H1 (cell line): Measurements from ENCODE around the gene CAMSAP3. TPM values are rescaled to one million over a fixed set of nuclear protein-coding genes. Genes with fewer than 3 reads are reported as not detected.

ENCODE experiments used
- CTCF ChIA-PET: fragments of 300-600 bp; sonication (Branson Sonifier 250); formaldehyde crosslinking; loops from one replicate; lab custom pipeline; 2021; ENCODE audit not compliant: partially characterized antibody; lab: Charles Lee
- POLR2A ChIA-PET: fragments of 300-600 bp; sonication (Branson Sonifier 250); formaldehyde crosslinking; loops from one replicate; lab custom pipeline; 2021; ENCODE audit warnings: inconsistent platforms; ENCODE audit not compliant: partially characterized antibody; lab: Charles Lee
- DNase-seq, 2 experiments: peaks; one replicate each; pipeline versions ENCODE4 v3.0.0 to v3.0.0-alpha.2; 2010 to 2022; ENCODE audit warnings: low spot score in 2 of 2, low read depth in 1 of 2, mixed read lengths in 1 of 2
- FAIRE-seq: peaks from 2 replicates; lab custom pipeline; 2011; peaks lifted over from hg19 to GRCh38; lab: Jason Lieb, UNC
- H2AFZ ChIP-seq: 2 replicates; pipeline ENCODE4 v1.8.1; 2012; ENCODE audit warnings: low read length, inconsistent platforms
- H2AK5ac ChIP-seq: 2 replicates; pipeline ENCODE4 v1.6.1; 2013; ENCODE audit warnings: low read depth, low read length
- H2BK120ac ChIP-seq: replicated peaks from 2 replicates; pipeline ENCODE3; 2013; ENCODE audit warnings: low read depth, low read length, inconsistent platforms
- H2BK12ac ChIP-seq: 2 replicates; pipeline ENCODE4 v1.6.1; 2013; ENCODE audit warnings: low read depth, low read length
- H2BK15ac ChIP-seq: 2 replicates; pipeline ENCODE4 v1.6.1; 2013; ENCODE audit warnings: low read length
- H2BK20ac ChIP-seq: 2 replicates; pipeline ENCODE4 v1.6.1; 2013; ENCODE audit warnings: low read length
- H2BK5ac ChIP-seq: 2 replicates; pipeline ENCODE4 v1.6.1; 2013; ENCODE audit warnings: low read depth, low read length
- H3K14ac ChIP-seq: 2 replicates; pipeline ENCODE4 v1.6.1; 2013; ENCODE audit warnings: inconsistent platforms; ENCODE audit not compliant: insufficient read length
- H3K18ac ChIP-seq: 2 replicates; pipeline ENCODE4 v1.6.1; 2013; ENCODE audit warnings: low read length; ENCODE audit errors: extremely low read depth
- H3K23ac ChIP-seq: 2 replicates; pipeline ENCODE4 v1.6.1; 2013; ENCODE audit warnings: inconsistent platforms; ENCODE audit not compliant: insufficient read length
- H3K23me2 ChIP-seq: 2 replicates; pipeline ENCODE4 v1.6.1; 2013; ENCODE audit warnings: low read depth, low read length
- H3K27ac ChIP-seq: 2 replicates; pipeline ENCODE4 v1.6.1; 2011; ENCODE audit warnings: low read depth, low read length, inconsistent platforms
- H3K27me3 ChIP-seq, 4 experiments: replicated peaks in 1 of 4; 1 replicate in 1 of 4; 2 replicates in 3 of 4; pipeline versions ENCODE4 v1.6.1 to v1.8.1; 2011 to 2013; ENCODE audit warnings: low read length in 3 of 4, mild to moderate bottlenecking in 3 of 4, inconsistent platforms in 2 of 4, mixed read lengths in 2 of 4, moderate library complexity in 1 of 4; ENCODE audit not compliant: control insufficient read depth in 3 of 4, insufficient read depth in 3 of 4; ENCODE audit errors: extremely low read depth in 1 of 4
- H3K36me3 ChIP-seq, 4 experiments: 2 replicates each; pipeline versions ENCODE4 v1.6.1 to v1.8.1; 2011 to 2013; ENCODE audit warnings: mild to moderate bottlenecking in 4 of 4, low read length in 3 of 4, moderate library complexity in 2 of 4, control low read depth in 1 of 4, inconsistent platforms in 1 of 4; ENCODE audit not compliant: insufficient read depth in 4 of 4, control insufficient read depth in 2 of 4
- H3K4ac ChIP-seq: replicated peaks from 2 replicates; pipeline ENCODE3; 2013; ENCODE audit warnings: low read length, low read depth, mixed read lengths, inconsistent platforms; ENCODE audit not compliant: insufficient read length
- H3K4me1 ChIP-seq, 4 experiments: replicated peaks in 1 of 4; 1 replicate in 1 of 4; 2 replicates in 3 of 4; pipeline versions ENCODE4 v1.6.1 to v1.8.1; 2011 to 2013; ENCODE audit warnings: low read length in 3 of 4, inconsistent platforms in 2 of 4, mixed read lengths in 1 of 4; ENCODE audit not compliant: insufficient read depth in 4 of 4, control insufficient read depth in 3 of 4
- H3K4me2 ChIP-seq, 2 experiments: 2 replicates each; pipeline versions ENCODE4 v1.6.1 to v1.8.1; 2011 to 2013; ENCODE audit warnings: low read depth in 2 of 2, low read length in 2 of 2, control low read depth in 1 of 2, inconsistent platforms in 1 of 2, mild to moderate bottlenecking in 1 of 2; ENCODE audit not compliant: insufficient read depth in 1 of 2
- H3K4me3 ChIP-seq, 4 experiments: fragments of 200-600, 300-600 bp in 1 of 4; sonication (generic), shearing (Covaris generic), sonication (Bioruptor Twin) in 1 of 4; 2 replicates each; pipeline versions ENCODE4 v1.5.1 to v1.8.1; 2011 to 2016; ENCODE audit warnings: low read length in 4 of 4, low read depth in 3 of 4, control low read depth in 2 of 4, inconsistent platforms in 2 of 4, mild to moderate bottlenecking in 2 of 4, mixed read lengths in 1 of 4, moderate library complexity in 1 of 4; ENCODE audit not compliant: insufficient read depth in 2 of 4; ENCODE audit errors: extremely low read depth in 1 of 4
- H3K56ac ChIP-seq: replicated peaks from 2 replicates; pipeline ENCODE3; 2013; ENCODE audit warnings: low read depth, mild to moderate bottlenecking, mixed read lengths, low read length, inconsistent platforms; ENCODE audit not compliant: insufficient read length
- H3K79me1 ChIP-seq: 2 replicates; pipeline ENCODE4 v1.6.1; 2013; ENCODE audit warnings: low read depth, low read length, control low read depth
- H3K79me2 ChIP-seq, 2 experiments: 2 replicates each; pipeline versions ENCODE4 v1.6.1 to v1.8.1; 2012 to 2013; ENCODE audit warnings: low read length in 2 of 2, mild to moderate bottlenecking in 2 of 2, inconsistent platforms in 1 of 2; ENCODE audit not compliant: insufficient read depth in 2 of 2, control insufficient read depth in 1 of 2
- H3K9ac ChIP-seq, 4 experiments: replicated peaks in 1 of 4; 1 replicate in 1 of 4; 2 replicates in 3 of 4; pipeline versions ENCODE4 v1.6.1 to v1.8.1; 2011 to 2013; ENCODE audit warnings: low read depth in 3 of 4, low read length in 3 of 4, control low read depth in 2 of 4, mild to moderate bottlenecking in 2 of 4, moderate library complexity in 2 of 4, inconsistent platforms in 1 of 4; ENCODE audit errors: extremely low read depth in 1 of 4
- H3K9me3 ChIP-seq, 2 experiments: 2 replicates each; pipeline versions ENCODE4 v1.6.1 to v1.8.1; 2012 to 2013; ENCODE audit warnings: mild to moderate bottlenecking in 2 of 2, moderate library complexity in 2 of 2, control low read depth in 1 of 2, inconsistent platforms in 1 of 2, low read depth in 1 of 2, low read length in 1 of 2, mixed read lengths in 1 of 2; ENCODE audit not compliant: insufficient read depth in 2 of 2
- H4K20me1 ChIP-seq, 2 experiments: replicated peaks in 1 of 2; 2 replicates each; pipeline versions ENCODE3 to v1.8.1; 2011 to 2013; ENCODE audit warnings: inconsistent platforms in 2 of 2, low read length in 2 of 2, mild to moderate bottlenecking in 1 of 2; ENCODE audit not compliant: insufficient read depth in 2 of 2, control insufficient read depth in 1 of 2
- H4K5ac ChIP-seq: 2 replicates; pipeline ENCODE4 v1.6.1; 2013; ENCODE audit warnings: low read length, low read depth, mixed read lengths, inconsistent platforms; ENCODE audit not compliant: insufficient read length
- H4K8ac ChIP-seq: 2 replicates; pipeline ENCODE4 v1.8.0; 2013; ENCODE audit warnings: mild to moderate bottlenecking, moderate library complexity, low read length, inconsistent platforms; ENCODE audit not compliant: insufficient read depth; ENCODE audit errors: extremely low read depth
- H4K91ac ChIP-seq: replicated peaks from 2 replicates; pipeline ENCODE3; 2013; ENCODE audit warnings: low read length, mixed read lengths, inconsistent platforms; ENCODE audit not compliant: insufficient read length
- EZH2 ChIP-seq: fragments of 200-600 bp; sonication (generic); IDR thresholded peaks from 2 replicates; pipeline ENCODE4 v1.7.1; 2012; ENCODE audit warnings: low read depth, mild to moderate bottlenecking, moderate library complexity, low read length, inconsistent platforms; ENCODE audit not compliant: severe bottlenecking
- FOSL1 ChIP-seq: IDR thresholded peaks from 2 replicates; pipeline ENCODE4 v1.6.1; 2011; ENCODE audit warnings: mild to moderate bottlenecking, low read depth, low read length, moderate library complexity; ENCODE audit not compliant: insufficient read depth
- GTF2F1 ChIP-seq: IDR thresholded peaks from 2 replicates; pipeline ENCODE4 v1.6.1; 2012; ENCODE audit warnings: low read depth, low read length, improper control_type of control experiment, borderline replicate concordance
- POLR2A ChIP-seq, 2 experiments: IDR thresholded peaks; 1 replicate in 1 of 2; 2 replicates in 1 of 2; pipeline ENCODE4 v1.6.1; 2011; ENCODE audit warnings: low read depth in 2 of 2, low read length in 2 of 2, mild to moderate bottlenecking in 2 of 2; ENCODE audit errors: control extremely low read depth in 1 of 2
- POU5F1 ChIP-seq: IDR thresholded peaks from 2 replicates; pipeline ENCODE4 v1.6.1; 2011; ENCODE audit warnings: low read depth, mild to moderate bottlenecking, low read length, moderate library complexity
- SAP30 ChIP-seq: fragments of 300-600 bp; sonication (generic); IDR thresholded peaks from 2 replicates; pipeline ENCODE4 v1.7.1; 2012; ENCODE audit warnings: low read length, moderate library complexity, mild to moderate bottlenecking, inconsistent platforms; ENCODE audit not compliant: insufficient read depth, insufficient replicate concordance
- SIRT6 ChIP-seq: IDR thresholded peaks from one replicate; pipeline ENCODE4 v1.7.1; 2012; ENCODE audit warnings: low read length, inconsistent platforms
- SRF ChIP-seq: IDR thresholded peaks from 2 replicates; pipeline ENCODE4 v1.6.1; 2011; ENCODE audit warnings: mild to moderate bottlenecking, low read depth, low read length, moderate library complexity
- TAF7 ChIP-seq: optimal IDR thresholded peaks from 2 replicates; pipeline ENCODE3; 2011; ENCODE audit warnings: low read depth, mild to moderate bottlenecking, inconsistent platforms, low read length, moderate library complexity, borderline replicate concordance
- WGBS, 2 experiments: shearing (Covaris generic) in 1 of 2; methylation state at CpG; one replicate each; pipeline versions ENCODE4 v1.1.6 to v1.1.7; 2013 to 2015; ENCODE audit warnings: low lambda C conversion rate in 2 of 2, mixed read lengths in 2 of 2, inconsistent platforms in 1 of 2, low coverage in 1 of 2, missing lambda C conversion rate in 1 of 2; ENCODE audit not compliant: insufficient replicate concordance in 2 of 2, insufficient coverage in 1 of 2, insufficient read length in 1 of 2; ENCODE audit errors: extremely low coverage in 1 of 2, missing lambda C conversion rate in 1 of 2; 5-methylcytosine and 5-hydroxymethylcytosine counted together
- polyA plus RNA-seq, 7 experiments: library from polyadenylated mRNA; depleted of rRNA in 3 of 7; stranded (reverse) in 5 of 7; unstranded in 2 of 7; fragments of >200 nt in 5 of 7; fragments of 200-250 nt in 2 of 7; gene quantifications; 1 replicate in 5 of 7; 2 replicates in 1 of 7; 4 replicates in 1 of 7; pipeline versions ENCODE4 v1.2.1 to v1.2.3, GENCODE V29; 2011 to 2013; ENCODE audit warnings: missing spikeins in 2 of 7, mixed read lengths in 2 of 7
- total RNA-seq: library from RNA; stranded (reverse); fragmentation: NEBNext Ultra II Directional; extraction: Animal tissue kit (Norgen Biotek cat#: 25700); gene quantifications from 2 replicates; pipeline ENCODE4 v1.2.1, GENCODE V29; 2021

The CAMSAP3 gene
- total and polyA plus RNA-seq, 2 of the 8 experiments (the other 6 are each of a cell fraction or from before 2014, with no cell fraction given), result 11.4 to 30.4 TPM

DNA sequence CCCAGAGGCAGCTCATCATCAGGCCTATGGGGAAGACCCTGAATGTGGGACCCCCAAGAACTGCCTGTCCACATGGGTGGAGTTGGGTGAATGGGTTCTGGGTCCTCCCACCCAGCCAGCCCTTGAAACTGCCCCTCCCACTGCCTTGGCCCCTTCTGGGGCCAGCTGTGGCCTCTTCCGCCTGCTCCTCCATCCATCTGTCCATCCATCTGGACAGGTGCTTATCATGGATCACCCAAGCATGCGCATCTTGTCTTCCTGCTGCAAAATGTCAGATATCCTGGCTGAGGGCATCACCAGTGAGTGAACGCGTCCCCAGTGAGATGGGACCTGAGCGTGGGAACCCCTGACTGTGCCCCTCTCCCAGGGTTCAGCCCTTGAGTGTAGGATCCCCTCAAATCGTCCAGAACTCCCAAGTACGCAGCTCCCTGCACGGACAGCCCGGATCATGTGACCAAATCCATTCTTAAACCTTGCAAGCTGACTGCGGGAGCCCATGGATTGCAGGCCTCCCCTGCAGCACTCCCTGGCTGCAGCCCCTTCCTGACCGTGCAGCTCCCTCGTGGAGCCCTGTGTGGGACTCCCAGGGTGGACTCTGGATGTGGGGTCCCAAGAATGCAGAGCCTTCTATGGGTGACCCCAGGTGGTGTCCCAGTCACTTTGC, 43.3 kb downstream of the CAMSAP3 start:
- CTCF ChIA-PET, result interaction anchor here (1.4 to 1.8 kb wide), 2 partner anchors 10 to 70 kb away, joined by 4 to 8 read pairs; partner anchors contain the start of genes PET100 and XAB2

More for the DNA sequence above, 43.3 kb downstream of the CAMSAP3 start:
- H3K4me1 ChIP-seq, result peaks cover 0 to 10% (median under 1%) of the 10 kb centered on the region in 4 experiments; a peak in 3 of 7 replicates
- POLR2A ChIA-PET, result interaction anchor here (0.5 to 2.0 kb wide), 5 partner anchors 10 to 234 kb away, joined by 3 to 8 read pairs (median 4); partner anchors contain the start of genes PET100, TRAPPC5 and XAB2
- FAIRE-seq (no peak), DNase-seq (no peak)
- no peak overlapping the region for H4K91ac ChIP-seq
- H3K27me3 ChIP-seq, result peaks cover 3 to 19% (median 16%) of the 10 kb centered on the region in 4 experiments
- H2AK5ac ChIP-seq, result no peak overlapping the region
- no peak overlapping the region for H2BK12ac ChIP-seq
- no peak overlapping the region for H2AFZ ChIP-seq
- H4K20me1 ChIP-seq, result peaks cover under 1 to 15% of the 10 kb centered on the region in 2 experiments
- TF ChIP-seq SRF (no peak), FOSL1 (no peak), SIRT6 (no peak), TAF7 (no peak), EZH2 (no peak), GTF2F1 (no peak), POLR2A (IDR thresholded peaks at IDR 0.05; ENCODE audit: control extremely low read depth in 1 of 2, low read depth in 2 of 2, low read length in 2 of 2) (no peak), SAP30 (no peak), POU5F1 (no peak)
- no peak overlapping the region for H4K5ac ChIP-seq
- no peaks in the 10 kb centered on the region; the same call in 1 of the 2 replicates for H3K79me1 ChIP-seq
- no peak overlapping the region for H3K4ac ChIP-seq
- no peak overlapping the region for H3K27ac ChIP-seq
- H3K23ac ChIP-seq, result no peak overlapping the region
- no peak overlapping the region for H2BK5ac ChIP-seq
- H3K36me3 ChIP-seq, result peaks cover 0 to 6% (median 0%) of the 10 kb centered on the region in 4 experiments; a peak in 2 of 8 replicates
- no peak overlapping the region for H4K8ac ChIP-seq
- 97% methylated on average over 12 of the region's 12 CpGs; no CpG with 5 or more reads in 1 of the 2 experiments for WGBS, 2 experiments
- H3K18ac ChIP-seq, result no peak overlapping the region
- no peak overlapping the region for H2BK120ac ChIP-seq
- H3K9ac ChIP-seq, result no peak overlapping the region
- no peak overlapping the region for H2BK20ac ChIP-seq
- no peaks in the 10 kb centered on the region; a peak in 1 of 4 replicates for H3K9me3 ChIP-seq
- no peak overlapping the region for H3K4me2 ChIP-seq
- no peak overlapping the region for H3K14ac ChIP-seq
- H3K56ac ChIP-seq, result no peak overlapping the region
- peaks cover 5% of the 10 kb centered on the region; the same call in 1 of the 2 replicates for H3K23me2 ChIP-seq
- no peak overlapping the region for H2BK15ac ChIP-seq
- H3K79me2 ChIP-seq, result peaks cover 0 to 3% of the 10 kb centered on the region in 2 experiments; a peak in 1 of 4 replicates
- no peak overlapping the region for H3K4me3 ChIP-seq
